ENCODE data around the gene IGSF3. TPM values are rescaled to one million over a fixed set of nuclear protein-coding genes. Genes with fewer than 3 reads are reported as not detected.

IGSF3 gene
- total and polyA plus RNA-seq, 2 of the 8 experiments (the other 6 are each of a cell fraction or from before 2014, with no cell fraction given), result 30.0 to 32.2 TPM

GRCh38 chr1:116663821-116664220 lies 3.7 kb downstream of the IGSF3 start (continued):
- TF ChIP-seq ATF3 (IDR thresholded peaks at IDR 0.05; ENCODE audit: insufficient read depth, low read depth, low read length), result no peak
- no peak for TF ChIP-seq RNF2 (IDR thresholded peaks at IDR 0.05; ENCODE audit: borderline replicate concordance, low read depth, low read length, missing control alignments, poor library complexity, severe bottlenecking)
- no peak for TF ChIP-seq MAFK (IDR thresholded peaks at IDR 0.05; ENCODE audit: low read depth, low read length)
- no peak for TF ChIP-seq RBBP5 (IDR thresholded peaks at IDR 0.05; ENCODE audit: borderline replicate concordance, low read depth, low read length)

Data from H1 (cell line).